ENCODE measurements around the gene GPATCH8.
"Not testable (repeated sequence)": the region's sequence is repeated elsewhere in the genome, so short reads cannot be mapped to it uniquely, and the experiment has no call there.

GPATCH8 gene

DNA sequence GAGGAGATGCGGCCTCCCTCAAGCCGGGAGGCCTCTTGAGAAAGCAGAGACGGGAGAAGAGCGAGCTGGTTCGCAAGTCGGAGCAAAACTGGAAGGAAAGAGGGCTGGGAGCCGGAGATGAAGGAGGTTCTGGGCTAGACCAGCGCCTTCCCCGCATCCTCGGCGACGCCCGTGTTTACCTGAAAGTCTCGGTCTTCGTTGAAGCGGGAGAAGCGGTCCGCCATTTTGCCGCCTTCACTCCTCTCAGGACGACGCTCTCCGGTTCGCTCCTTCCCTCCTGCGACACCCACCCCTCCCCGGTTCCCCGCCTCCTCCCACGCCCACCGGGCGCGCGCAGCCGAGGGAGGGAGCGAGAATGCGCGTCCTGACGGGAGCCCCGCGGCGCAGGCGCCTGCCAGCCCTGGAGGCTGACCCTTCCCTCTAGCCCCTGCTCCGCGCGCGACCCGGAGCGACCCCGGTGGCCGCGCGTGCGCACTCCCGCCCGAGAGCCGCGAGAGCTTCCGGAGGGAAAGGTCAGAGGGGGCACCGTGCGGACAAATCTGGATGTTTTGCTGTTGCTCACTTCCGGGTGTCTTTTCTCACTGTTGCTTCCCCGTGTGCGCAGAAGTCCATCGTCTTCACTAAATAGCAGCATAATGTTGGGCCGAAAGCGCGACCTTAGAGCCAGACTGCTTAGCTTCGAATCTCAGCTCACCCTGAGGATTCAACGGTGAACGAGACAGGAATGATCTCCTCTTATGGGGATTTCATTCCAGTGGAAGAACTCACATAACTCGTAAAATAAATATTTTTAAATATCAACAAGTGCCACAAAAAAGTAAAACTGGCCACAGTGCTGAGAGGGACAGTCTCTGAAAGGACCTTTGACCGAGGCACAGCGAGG lies at the start of gene GPATCH8:
Gene GPATCH8 (minus strand): TSS at position 260 of the 883 bp plus-strand sequence. CDS start 36 bp downstream, at position 224.
- DNase-seq = peak; percentile 87 to 89 (median 88)

DNA sequence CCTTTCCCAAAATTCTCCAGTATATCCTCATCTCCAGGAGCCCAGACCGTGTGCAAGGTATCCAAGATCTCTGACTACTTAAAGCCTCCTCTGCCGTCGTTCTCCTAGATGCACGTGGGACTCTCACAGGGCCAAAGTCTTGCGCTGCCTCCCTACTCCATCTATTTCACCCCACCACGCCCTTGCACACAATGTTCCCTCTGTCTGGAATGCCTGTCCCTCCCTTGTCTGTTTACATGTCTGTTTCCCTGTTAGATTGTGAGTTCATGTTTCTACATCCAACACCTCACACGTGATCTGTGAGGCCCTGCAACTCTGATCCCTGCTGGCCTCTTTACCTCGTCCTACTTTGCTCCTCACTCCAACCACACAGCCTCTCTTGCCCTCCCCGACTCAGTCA lies 49.2 kb upstream of the GPATCH8 start:
- no peak for DNase-seq

DNA sequence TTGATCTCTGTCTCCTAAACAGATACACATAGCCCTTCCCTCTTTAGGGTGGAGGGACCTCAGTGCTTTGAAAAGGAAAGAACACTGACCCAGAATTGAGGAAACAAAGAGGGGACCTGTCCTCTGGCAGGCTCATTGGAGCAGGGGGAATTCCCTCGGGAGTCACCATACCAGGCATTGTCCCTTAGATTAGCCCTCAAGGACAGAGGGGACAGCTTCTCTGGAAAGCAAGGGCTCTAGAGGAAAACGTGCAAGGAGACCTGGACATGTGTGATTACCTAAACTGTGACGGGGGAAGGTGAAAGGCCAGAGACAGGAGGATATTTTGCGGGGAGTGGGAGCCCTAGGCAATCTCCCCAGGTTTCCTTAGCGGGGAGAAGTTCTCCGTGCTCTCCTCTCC lies 46.5 kb upstream of the GPATCH8 start:
- DNase-seq = no peak

DNA sequence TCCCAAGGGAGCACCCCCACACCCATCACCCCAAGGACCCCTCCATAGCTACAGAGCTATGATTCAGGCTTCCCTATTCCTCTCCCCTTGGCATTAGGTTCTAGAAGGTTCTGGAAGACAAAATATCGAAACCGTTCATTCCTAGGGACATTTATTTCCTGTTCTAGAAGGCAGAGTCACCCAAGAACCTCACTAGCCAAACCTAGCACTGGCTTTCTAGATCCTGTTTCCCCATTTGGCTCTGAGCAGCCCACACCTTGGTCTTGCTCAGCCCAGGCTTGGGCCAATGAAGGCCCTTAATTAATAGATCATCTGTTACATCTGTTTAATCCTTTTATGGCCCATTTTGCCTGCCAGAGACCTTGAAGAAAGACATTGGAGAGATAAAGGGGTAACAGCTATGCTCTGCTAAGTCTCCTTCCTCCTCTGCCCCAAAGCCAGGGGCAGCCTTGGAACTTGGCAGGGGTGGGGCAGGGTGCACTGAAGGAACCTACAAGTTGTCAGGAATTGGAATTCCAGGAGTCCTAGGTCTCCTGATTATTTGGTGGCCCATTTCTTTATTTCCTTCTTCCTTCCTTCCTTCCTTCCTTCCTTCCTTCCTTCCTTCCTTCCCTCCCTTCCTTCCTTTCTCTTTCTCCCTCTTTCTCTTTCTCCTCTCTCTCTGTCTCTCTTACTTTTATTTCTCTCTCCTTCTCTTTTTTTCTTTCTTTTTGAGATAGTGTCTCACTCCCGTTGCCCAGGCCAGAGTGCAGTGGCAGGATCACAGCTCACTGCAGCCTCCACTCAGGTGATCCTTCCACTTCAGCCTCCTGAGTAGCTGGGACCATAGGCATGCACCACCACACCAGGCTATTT lies 45.4 kb upstream of the GPATCH8 start:
- DNase-seq = no peak

DNA sequence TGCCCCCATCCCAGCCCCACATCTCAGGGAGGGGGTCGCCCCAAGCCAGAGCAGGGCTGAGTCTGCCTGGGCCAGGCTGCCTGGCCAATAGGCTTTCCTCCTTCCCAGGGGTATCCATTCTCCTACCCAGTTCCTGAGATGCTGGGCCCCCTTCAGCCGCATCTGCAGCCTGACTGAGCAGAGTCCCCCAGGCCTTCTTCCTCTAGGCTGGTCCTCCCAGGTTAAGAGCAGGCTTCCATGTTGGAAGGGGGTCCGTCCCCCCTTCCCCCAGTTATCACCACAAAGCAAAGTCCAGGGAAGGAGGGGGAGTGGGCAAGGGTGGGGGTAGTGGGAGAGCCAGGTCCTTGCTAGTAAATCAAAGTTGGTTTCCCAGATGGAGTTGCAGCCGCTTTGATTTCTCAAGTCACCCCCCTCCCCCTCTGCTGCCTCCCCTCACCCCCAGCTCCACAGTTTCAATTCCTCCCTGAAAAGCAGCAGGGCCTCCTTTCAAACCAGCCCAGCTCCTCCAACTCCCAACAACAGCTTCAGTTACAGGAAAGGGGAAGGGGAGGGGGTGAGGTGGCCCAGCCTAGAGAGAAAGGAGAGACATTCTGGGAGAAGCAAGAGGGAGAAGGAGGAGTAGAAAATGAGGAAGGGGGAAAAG lies 44.5 kb upstream of the GPATCH8 start:
- no peak for DNase-seq

DNA sequence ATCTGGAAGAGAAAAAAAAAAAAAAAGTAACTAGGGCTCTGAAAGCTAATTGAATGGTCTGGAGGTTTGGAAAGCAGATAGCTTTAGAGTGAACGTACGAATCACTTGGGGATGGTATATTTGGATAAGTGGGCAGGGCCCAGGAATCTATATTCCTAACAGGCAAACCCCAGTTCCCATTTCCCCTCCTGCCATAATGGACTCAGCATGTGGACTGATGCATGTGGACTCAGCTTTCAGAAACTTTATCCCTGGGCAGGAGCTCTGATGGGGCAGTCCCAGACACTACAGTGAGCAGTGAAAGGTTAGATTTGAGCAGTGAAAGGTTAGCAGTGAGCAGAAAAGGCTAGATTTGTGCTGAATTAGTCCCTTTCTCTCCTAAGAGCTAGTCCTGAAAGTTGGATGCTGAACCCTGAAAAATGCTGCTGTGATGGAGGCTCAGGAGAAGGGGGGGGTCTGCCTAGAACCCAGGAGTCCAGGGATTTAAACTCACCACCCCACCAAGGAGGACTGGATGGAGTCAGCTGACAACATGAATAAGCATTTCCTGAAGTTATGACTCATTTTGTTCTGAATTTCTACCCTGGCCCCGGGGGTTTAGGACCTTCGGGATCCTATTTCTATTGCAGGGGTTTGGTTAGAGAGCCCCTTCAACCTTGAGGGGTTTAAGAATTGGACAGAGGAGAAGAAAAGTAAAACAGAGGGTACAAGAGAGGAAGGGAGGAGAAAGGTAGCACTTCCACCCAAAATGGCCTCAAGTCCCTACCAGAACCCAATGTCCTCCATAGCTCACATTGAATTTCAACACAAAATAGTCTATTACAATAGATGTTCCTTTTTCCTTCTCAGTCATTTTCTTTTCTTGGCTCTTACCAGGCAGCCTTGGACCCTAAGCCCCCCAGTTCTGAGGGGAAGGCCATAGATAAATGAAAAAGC lies 43.7 kb upstream of the GPATCH8 start:
- no peak for DNase-seq

DNA sequence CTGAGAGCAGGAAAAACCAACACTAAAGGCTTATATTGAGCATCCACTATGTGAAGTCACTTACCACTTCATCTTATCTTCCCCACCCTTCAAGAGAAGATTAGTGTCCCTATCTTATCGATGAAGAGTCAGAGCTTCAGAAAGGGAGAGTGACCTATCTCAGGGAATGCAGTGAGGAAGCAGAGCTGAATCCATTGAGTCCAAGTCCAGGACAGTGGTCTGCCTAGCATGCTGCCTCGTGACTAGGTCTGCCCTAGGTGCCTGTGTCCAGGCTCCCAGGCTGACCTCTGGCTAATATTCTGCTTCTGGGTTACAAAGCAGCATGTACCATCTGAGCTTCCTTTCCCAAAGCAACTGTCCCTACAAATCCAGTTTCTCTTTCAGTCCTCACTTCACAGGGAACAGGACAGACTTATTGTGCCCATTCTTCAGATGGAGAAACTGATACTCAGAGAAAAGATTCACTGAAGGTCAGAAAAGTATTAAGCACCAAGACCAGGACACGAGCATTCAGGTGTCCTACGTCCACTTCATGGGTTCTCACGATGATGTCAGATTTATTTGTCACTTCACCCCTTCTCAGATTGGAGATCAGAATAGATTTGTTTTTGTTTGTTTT lies 40.8 kb upstream of the GPATCH8 start:
- no peak for DNase-seq

DNA sequence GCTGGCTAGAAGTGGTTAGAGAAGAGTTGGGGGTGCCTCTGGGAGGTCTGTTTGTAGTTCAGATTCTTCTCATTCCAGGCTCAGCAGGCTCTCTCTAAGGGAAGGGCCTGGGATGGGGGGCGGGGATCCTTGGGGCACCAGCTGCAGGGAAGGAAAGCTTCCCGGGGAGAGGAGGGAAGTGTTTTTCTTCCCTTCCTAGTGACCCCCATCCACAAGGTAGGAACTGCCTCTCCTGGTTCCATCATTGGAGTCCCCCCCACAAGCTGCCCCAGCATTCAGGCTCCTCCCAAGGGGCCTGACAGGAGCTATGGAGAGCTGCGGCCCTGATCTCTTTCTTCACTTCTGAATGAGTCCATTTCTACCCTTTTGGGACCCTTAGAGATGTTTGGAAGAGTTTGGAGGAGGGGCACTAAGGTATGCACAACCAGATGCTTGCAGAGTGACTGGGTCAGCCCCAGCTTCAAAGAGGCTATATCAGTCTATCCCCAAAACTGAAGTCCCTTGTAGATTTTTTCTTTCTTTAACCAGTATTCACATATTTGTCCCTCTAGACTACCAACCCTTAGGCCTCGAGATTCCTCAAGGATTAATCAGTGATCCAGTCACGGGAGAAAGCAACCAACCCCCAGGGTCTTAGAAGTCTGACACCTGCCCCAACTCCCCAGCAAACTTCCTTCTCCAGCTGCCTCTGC lies 40.2 kb upstream of the GPATCH8 start:
- no peak for DNase-seq

DNA sequence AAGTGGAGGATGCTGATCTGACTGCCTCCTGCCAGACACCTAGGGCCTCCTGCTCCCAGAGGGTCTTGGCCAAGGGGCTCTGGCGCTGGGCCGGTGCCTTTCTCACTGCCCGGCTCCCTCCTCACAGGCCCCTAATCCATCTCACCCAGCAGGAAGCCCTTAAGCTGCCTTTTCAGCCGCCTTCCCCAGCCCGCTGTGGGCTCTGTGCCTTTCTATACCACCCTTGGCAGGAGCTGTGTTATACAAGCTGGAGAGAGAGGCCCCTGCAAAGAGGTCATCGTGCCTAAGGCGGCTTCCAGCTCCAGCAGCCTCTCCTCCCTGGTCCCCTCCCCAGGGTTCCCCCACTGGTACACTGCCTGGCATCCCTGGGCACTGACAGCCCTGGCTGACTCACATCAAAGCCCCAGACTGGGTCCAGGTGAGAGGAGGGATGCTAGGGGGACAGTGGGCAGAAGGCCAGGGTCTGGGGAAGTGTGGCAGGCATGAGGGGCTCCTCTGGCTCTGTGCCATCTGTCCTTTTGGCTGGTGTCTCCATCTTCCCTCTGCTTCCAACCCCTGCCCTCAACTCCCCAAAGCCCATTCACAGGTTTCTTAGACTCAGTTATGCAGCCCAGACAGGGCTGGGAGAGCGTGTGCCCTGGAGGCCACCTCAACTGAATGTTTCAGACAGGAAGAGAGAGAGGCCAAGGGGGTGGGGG lies 38.8 kb upstream of the GPATCH8 start:
- no peak for DNase-seq

DNA sequence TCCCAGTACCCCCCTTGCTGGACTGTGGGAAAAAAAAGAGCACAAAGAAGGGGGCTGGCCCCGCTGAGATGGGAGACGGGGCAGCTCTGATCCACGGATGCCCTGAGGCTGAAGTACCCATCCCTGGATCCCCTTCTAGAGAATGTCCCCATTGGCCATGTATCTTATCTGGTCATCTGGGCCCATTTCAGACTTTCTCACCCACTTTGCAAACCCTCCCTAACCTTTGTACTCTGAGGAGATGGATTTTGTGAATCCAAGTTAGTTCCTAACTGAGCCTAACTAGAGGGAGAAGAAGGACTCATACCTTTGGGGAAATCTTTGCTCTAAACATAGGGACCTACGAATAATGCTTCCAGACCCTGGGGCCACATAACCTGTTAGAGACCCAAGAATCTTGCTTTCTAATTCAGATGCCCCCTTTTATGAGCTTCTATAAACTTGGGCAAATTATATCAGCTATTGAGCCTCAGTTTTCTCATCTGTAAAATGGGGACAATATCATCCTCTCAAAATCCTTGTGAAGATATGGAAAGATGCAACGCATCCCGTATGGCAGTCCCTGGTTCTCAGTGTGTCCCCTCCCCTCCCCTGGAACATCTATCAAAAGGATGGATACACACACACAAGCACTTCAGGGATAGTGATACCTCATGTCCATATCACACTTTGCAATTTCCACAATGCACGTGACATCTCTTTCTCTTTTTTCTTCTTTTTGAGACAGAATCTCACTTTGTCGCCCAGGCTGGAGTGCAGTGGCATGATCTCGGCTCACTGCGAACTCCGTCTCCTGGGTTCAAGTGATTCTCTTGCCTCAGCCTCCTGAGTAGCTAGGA lies 37.3 kb upstream of the GPATCH8 start:
- no peak for DNase-seq

DNA sequence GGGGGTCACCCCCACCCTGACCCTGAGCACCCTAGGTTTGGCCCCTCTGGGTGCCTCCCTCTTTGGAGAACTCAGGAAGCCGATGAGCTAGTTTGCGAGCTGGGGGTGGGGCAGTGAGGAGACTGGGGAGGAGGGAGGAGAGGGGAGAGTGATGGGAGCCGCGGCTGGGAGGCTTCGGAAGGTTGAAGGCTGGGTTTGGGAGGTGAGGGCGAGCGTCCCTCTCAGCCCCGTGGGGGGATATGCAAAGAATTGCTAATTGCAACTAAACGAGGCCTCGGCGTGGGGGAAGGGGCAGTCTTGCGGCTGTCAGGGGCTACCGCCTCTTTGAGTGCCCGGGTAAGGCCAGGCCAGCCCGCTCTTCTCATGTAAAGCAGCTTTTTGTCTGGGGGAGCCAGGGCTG lies 36.5 kb upstream of the GPATCH8 start:
- no peak for DNase-seq

DNA sequence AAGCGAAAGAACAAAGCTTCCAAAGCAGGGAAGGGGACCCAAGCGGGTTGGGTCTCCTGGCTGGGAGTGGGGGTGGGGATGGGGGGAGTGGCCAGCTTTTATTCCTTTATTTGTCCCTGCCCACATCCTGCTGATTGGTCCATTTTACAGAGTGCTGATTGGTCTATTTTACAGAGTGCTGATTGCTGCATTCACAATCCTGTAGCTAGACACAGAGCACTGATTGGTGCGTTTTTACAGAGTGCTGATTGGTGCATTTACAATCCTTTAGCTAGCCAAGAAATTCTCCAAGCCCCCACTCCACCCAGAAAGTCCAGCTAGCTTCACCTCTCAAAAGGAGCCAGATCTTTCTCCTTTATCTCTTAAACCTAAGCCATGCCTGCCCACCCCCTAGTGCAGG lies 34.7 kb upstream of the GPATCH8 start:
- not testable (repeated sequence) for DNase-seq

DNA sequence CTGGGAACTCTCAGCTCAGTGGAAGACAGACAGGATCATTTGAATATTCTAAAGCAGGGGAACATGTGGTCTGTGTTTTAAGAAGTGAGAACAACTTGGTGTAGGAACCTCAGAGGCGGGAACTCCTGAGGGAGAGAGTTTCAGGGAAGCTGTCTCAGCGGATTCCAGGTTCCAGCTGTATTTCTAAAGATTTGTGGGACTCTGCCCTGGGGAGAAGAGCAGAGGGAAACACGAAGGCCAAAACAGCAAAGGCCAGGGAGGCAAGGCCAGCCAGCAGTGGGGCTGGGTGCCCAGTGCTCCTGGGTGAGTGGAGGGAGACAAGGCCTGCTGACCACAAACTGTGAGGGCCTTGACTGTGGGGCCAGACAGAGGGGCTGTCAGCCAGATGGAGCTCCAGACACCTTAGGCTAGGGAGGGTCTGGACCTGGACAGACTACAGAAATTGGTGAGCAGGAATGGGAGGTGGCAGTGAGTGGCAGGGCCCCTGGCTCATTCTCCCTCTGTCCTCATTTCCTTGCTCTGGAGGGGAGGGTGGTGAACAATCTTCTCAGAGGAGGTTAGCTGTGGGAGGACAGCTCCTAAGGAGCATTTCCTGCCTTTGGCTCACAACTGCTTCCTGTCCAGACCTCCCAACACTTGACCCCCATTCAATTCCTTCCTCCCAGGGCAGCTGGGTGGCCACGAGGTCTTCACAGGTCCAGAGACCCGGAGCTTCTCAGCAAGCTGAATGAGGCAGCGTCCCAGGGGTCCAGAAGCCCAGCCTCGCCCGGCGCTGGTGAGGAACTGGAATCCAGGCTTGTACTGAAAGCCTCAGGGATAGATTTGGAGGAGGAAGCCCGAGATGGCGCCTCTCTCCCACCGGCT lies 33.1 kb upstream of the GPATCH8 start:
- DNase-seq = no peak

DNA sequence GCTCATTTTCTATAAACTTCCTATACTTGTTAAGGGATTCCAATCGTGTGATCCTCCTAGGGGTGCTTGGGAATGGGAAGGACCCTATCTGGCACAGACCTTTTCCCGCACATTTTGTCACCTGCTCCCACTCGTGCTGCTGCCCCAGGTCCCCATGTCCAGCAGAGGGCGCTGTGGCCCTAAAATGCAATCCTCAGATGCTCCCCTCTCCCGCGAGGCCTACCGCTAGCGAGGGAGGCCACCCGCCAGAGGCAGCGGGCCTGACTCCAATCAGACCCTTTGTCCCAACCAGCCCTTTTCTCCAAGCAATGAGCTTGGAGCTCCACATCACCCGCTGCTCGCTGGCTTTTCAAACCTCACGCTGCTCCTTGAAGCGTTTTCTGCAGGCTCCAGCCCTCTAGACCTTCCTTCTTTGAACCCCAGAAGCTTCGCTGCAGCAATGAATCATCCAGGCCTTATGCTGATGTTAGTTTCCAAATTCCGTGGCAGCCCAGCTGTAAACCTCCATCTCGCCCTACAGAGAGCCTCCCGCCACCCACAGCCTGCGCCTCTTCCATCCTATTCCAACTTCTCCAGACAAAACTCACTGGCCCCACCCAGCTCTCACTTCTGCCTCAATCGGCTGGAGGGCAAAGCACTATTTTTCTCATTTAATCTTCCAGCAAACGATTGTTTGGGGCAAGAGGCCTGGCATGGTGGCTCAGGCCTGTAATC lies 30.5 kb upstream of the GPATCH8 start:
- DNase-seq = peak; percentile 69 to 80 (median 70)

DNA sequence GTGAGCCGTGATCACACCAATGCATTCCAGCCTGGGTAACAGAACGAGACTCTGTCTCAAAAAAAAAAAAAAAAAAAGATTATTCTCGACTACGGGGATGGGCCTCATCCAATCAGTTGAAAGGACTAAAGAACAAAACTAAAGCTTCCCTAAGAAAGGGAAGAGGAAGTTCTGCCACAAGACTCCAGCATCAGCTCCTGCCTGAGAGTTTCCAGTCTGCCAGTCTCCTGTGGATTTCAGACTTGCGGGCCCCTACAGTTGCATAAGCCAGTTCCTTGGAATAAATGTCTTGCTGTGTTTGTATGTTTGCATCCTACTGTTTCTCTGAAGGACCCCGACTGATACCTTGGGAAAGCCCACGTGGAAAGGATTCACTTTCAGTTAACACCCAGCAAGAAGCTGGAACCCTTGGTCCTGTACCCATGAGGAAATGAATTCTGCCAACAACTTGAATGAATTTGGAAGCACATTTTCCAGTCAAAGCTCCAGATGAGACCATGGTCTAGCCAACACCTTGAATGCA lies 27.8 kb upstream of the GPATCH8 start:
- DNase-seq = no peak

DNA sequence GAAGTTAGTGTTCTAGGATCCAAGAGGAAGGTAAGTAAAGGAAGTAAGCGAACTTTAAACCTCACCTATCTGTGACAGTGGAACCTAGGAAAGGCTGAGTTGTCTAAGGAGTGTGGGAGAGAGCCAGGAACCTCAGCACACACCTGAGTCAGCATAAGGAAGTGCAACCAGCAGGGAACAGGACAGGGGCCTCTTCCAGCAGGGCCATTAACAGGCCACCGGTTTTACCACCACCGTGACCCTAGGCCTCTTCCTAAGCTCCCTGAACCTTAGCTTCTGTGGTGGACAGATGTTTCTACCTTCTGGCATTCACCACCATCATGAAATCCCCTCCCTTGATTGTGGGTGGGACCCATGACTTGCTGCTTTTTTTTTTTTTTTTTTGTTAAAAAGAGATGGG lies 26.7 kb upstream of the GPATCH8 start:
- DNase-seq = no peak

DNA sequence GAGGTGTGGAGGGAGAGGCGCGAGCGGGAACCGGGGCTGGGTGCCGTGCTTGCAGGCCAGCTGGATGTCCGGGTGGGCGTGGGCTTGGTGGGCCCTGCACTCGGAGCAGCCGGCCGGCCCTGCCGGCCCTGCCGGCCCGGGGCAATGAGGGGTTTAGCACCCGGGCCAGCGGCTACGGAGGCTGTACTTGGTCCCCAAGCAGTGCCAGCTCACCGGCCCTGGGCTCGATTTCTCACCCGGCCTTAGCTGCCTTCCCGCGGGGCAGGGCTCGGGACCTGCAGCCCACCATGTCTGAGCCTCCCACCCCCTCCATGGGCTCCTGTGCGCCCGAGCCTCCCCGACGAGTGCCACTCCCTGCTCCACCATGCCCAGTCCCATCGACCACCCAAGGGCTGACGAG lies 24.7 kb upstream of the GPATCH8 start:
- no peak for DNase-seq

DNA sequence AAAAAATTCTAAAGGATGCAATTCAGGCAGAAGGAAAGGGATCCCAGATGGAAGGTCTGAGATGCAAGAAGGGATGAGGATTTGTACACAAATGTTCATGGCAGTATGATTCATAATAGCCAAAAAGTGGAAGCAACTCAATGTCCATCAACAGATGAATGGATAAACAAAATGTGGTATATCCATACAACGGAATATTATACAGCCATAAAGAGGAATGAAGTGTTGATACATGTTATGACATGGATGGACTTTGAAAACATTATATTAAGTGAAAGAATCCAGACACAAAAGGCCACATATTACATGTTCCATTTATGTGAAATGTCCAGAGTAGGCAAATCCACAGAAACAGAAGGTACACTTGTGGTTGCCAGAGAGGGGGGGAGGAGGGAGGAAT lies 23.9 kb upstream of the GPATCH8 start:
- no peak for DNase-seq

All from activated CD4-positive, CD25-positive, alpha-beta regulatory T cell (primary cell).